ENCODE data around the gene BCOR.

BCOR gene

GRCh38 chrX:40061005-40061404 lies 36.8 kb downstream of the BCOR start:
- DNase-seq = no peak

DNA sequence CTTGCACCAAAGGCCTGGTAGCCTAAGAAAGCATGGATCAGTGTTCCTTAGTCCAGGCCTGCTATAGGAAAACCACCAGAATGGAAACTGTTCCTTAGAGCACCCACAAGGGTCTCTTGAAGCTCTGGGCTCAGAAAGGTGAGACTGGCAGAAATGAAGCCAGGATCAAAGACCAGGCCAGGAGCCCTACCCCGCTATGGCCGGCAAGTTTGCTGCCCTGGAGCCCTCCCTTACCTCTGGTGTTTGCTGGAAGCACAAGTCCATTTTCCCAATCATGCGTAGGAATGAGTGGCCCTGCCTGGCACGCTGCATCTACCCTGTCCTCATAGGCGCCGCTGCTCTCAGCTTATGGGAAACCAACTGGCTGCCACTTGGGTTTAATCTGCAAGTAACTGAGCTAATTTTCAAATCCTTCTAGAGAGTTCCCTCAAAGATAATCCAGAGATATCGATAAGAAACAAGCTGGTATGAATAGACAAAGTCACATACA lies 37.4 kb downstream of the BCOR start:
- no peak for DNase-seq

DNA sequence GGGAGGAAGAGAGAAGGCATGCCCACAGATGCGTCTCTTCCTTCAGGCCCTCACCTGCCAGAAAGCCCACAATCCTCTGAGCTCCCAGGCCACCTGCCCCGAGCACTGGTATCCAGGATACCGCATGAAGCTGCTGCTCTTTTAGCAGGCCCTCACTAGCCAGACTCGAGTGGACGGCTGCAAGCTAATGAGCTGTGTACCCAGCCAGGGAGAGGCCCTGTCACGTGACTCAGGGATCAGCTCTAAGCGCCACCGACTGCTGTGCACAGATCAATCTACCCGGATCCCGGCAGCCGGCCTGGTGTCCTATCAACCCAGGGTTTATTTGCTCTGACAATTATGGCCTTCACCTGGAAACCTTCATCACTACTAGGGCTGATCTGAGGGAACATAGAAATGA lies 39.0 kb downstream of the BCOR start:
- DNase-seq = no peak

DNA sequence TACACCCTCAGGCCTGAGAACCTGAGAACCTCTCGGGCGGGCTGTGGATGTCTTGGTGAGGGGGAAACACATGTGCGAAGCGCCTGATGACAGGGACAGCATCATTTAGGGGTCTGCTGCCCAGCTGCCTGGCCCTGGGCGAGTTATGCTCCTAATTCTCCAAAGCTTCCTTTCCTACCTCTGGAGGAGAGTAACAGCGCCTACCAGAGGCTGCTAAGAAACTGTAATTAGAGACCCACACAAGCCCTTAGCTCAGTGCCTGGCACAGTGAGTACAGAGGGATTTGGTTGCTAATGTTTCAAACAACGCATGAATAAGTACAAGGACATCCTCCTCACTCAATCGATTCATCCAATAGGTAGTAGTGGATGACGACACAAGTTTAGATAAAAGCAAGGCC lies 40.4 kb downstream of the BCOR start:
- DNase-seq = no peak

GRCh38 chrX:40056420-40056819 lies 41.3 kb downstream of the BCOR start:
- DNase-seq = no peak

DNA sequence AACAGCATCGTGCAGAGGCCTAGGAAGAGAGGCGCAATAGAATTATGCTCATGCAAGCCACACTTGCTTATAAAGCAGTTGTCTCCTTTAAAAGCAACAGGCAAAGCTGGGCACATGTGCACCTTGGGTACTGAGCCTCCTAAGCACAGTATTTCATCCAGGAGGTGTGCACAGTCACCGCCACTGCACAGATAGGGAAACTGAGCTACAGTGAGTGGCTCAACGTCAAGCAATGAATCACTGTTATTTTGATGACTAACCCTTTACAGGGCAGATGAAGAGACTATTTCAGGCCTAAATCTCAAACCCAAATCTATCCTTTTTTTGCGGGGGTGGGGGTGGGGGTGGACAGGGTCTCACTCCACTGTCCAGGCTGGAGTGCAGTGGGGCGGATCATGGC lies 42.3 kb downstream of the BCOR start:
- DNase-seq = no peak

DNA sequence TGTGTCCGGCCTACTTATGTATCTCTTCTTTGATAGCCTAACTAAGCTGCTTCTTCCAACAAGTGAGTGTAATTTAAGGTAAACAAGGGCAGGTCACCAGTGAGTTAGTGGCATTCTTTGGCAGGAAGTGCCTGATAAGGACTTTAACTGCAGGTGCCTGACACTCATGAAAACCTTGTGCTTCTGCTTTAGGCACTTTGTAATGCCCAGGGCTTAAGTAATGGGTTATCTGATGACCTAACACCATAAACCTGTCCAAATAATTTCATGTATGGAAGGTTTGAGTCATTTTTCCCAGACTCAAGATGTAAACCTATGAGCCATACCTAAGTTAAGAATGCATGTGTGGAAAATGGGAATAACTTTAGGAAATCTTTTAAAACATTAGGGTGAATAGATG lies 43.0 kb downstream of the BCOR start:
- no peak for DNase-seq

- DNase-seq = no peak
Measured at GRCh38 chrX:40050532-40050931, 47.2 kb downstream of the BCOR start.

DNA sequence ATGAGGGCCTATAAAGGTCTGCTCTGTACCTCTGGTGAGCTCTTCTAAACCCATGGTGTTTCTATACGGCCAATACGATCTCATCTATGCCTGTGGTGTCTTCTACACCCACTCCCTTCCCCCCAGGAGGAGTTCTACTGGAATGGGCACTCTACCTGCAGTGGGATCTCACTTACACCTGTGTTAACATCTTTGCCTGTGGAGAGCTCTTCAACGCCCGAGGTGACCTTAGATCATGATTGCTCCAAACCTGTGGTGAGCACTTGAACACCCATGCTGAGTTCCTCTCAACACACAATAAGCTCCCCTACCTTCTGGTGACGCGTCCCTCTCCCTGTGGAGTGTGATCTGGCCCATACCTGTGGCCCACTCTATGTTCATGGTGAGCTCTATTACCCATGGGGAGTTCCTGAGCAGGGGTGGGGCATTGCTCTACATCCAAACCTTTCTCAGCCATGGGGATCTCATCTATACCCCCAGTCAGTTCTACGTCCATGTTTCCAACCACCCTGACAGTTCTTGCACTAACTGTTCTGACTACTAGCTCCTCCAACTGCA lies 48.6 kb downstream of the BCOR start:
- no peak for DNase-seq

DNA sequence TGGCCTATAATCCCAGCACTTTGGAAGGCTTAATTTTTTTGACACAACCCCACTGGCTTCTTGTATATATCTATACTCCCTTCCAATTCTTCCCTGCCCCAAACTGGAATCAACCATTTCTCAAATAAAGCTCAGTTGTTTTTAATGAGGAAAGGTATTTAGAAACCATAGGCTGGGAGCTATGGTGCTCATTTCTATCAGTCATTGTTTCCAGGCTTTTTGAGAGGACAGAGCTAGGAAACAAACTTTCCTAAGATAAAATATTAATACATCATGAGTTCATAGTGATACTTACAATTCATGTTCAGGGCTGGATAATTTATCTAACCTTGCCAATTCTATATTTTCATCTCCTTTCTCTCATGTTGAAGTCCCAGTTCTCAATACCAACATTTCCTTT lies 50.3 kb downstream of the BCOR start:
- no peak for DNase-seq

- no peak for DNase-seq
Measured at GRCh38 chrX:40043895-40044294, 53.9 kb downstream of the BCOR start.

GRCh38 chrX:40041915-40042314 lies 55.8 kb downstream of the BCOR start:
- no peak for DNase-seq

- DNase-seq = no peak
Measured at GRCh38 chrX:40040686-40041461, 56.9 kb downstream of the BCOR start.

- DNase-seq = no peak
Measured at GRCh38 chrX:40039887-40040286, 57.9 kb downstream of the BCOR start.

GRCh38 chrX:40037367-40037766 lies 60.4 kb downstream of the BCOR start:
- no peak for DNase-seq

- no peak for DNase-seq
Measured at GRCh38 chrX:40035726-40036125, 62.0 kb downstream of the BCOR start.

- DNase-seq = no peak
Measured at GRCh38 chrX:40031911-40032310, 65.8 kb downstream of the BCOR start.

GRCh38 chrX:40030205-40030604 lies 67.6 kb downstream of the BCOR start:
- no peak for DNase-seq

- DNase-seq = no peak
Measured at GRCh38 chrX:40022421-40022820, 75.3 kb downstream of the BCOR start.

GRCh38 chrX:40021647-40022046 lies 76.1 kb downstream of the BCOR start:
- DNase-seq = no peak

DNA sequence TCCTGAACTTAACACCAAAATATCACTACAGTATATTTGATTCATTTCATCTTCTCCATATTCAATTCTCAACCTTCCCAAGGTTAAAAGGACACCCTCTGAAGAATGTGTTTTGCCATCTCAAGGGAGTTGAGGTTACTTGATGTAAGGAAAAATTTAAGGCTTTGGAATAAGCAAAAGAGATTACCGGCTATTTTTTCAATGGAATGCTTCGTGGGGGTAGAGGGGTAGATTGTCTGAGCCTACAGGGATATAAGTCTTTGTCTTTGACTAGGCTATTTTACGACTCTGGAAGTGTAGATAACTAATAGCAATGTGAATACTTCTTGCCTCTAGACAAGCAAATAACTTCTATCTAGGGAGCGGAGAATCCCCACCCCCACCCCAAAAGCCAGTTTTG lies 78.2 kb downstream of the BCOR start:
- no peak for DNase-seq

DNA sequence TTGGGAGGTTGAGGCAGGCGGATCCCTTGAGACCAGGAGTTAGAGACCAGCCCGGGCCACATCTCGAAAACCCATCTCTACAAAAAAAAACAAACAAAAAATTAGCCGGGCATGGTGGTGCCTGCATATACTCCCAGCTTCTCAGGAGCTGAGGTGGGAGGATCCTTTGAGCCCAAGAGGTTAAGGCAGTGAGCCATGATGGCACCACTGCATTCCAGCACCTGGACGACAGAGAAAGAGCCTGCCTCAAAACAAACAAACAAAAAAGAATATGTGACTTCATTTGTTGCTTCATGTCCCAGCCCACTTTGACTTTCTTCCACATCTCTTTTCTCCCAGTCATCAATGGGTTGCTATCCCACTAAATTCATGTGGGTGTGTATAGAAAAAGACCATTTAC lies 79.7 kb downstream of the BCOR start:
- DNase-seq = no peak

DNA sequence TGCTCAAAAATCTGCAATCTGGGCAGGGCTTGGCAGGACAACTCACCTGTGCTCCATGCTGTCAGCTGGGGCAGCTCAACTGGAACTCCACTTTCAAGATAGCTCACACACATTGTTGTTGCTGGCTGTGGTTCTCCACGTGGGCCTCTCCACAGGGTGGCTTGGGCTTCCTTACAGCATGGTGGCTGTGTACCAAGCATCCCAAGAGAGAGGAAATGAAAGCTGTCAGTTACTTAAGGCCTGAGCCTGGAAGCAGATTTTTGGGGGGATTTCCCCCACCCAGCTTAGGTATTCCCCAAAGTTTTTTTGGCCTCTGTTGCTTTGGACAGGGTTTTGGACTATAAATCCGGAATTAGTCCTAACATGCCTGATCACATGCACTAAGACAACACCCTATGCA lies 81.0 kb downstream of the BCOR start:
- no peak for DNase-seq

- no peak for DNase-seq
Measured at GRCh38 chrX:40015693-40016092, 82.1 kb downstream of the BCOR start.
